Loucy (cell line): ENCODE data around the gene DNAJB9.

Experiments used
- H2AFZ ChIP-seq: fragments of 200-600 bp; sonication (generic); 2 replicates; pipeline ENCODE4 v1.6.0; 2016; ENCODE audit warnings: antibody characterized with exemption, mild to moderate bottlenecking, low read length, moderate library complexity
- H3F3A ChIP-seq: fragments of 200-600 bp; 2 replicates; pipeline ENCODE4 v1.6.0; 2016; ENCODE audit warnings: antibody characterized with exemption, low read depth, mild to moderate bottlenecking
- H3K27me3 ChIP-seq: fragments of 200-600 bp; sonication (generic); 2 replicates; pipeline ENCODE4 v1.6.1; 2014; ENCODE audit warnings: low read length, mild to moderate bottlenecking; ENCODE audit not compliant: insufficient read depth, poor library complexity, severe bottlenecking
- H3K36me3 ChIP-seq: fragments of 200-600 bp; sonication (generic); 2 replicates; pipeline ENCODE4 v1.6.1; 2016; ENCODE audit warnings: low read length; ENCODE audit not compliant: insufficient read depth
- H3K4me1 ChIP-seq: fragments of 200-600 bp; sonication (generic); 2 replicates; pipeline ENCODE4 v1.5.1; 2014; ENCODE audit warnings: low read length, mild to moderate bottlenecking; ENCODE audit not compliant: insufficient read depth, poor library complexity, severe bottlenecking
- H3K4me2 ChIP-seq: fragments of 200-600 bp; sonication (generic); 2 replicates; pipeline ENCODE4 v1.6.0; 2014; ENCODE audit warnings: antibody characterized with exemption, low read length, low read depth, mild to moderate bottlenecking; ENCODE audit not compliant: poor library complexity, severe bottlenecking
- H3K4me3 ChIP-seq: fragments of 200-600 bp; sonication (generic); 2 replicates; pipeline ENCODE4 v1.5.1; 2014; ENCODE audit warnings: low read length, mild to moderate bottlenecking, mixed read lengths; ENCODE audit not compliant: poor library complexity, severe bottlenecking
- H3K79me2 ChIP-seq: fragments of 200-600 bp; sonication (generic); 2 replicates; pipeline ENCODE4 v1.6.1; 2014; ENCODE audit warnings: low read length; ENCODE audit not compliant: insufficient read depth
- H3K9ac ChIP-seq: fragments of 200-600 bp; sonication (generic); 2 replicates; pipeline ENCODE4 v1.6.0; 2014; ENCODE audit warnings: mild to moderate bottlenecking, low read depth, low read length, moderate library complexity; ENCODE audit not compliant: poor library complexity, severe bottlenecking
- H3K9me2 ChIP-seq: fragments of 200-600 bp; sonication (generic); replicated peaks from 2 replicates; pipeline ENCODE4 v1.6.1; 2016; ENCODE audit warnings: low read depth, low read length, mixed read lengths
- H3K9me3 ChIP-seq: fragments of 200-600 bp; sonication (generic); 2 replicates; pipeline ENCODE4 v1.6.1; 2014; ENCODE audit warnings: mild to moderate bottlenecking, antibody characterized with exemption, low read length, low read depth; ENCODE audit not compliant: insufficient read depth
- H4K20me1 ChIP-seq: fragments of 200-600 bp; sonication (generic); 2 replicates; pipeline ENCODE4 v1.6.0; 2014; ENCODE audit warnings: antibody characterized with exemption, low read length, mild to moderate bottlenecking; ENCODE audit not compliant: insufficient read depth, poor library complexity, severe bottlenecking
- EZH2phosphoT487 ChIP-seq: fragments of 200-600 bp; IDR thresholded peaks from 2 replicates; pipeline ENCODE4 v1.6.1; 2018; ENCODE audit warnings: antibody characterized with exemption, mild to moderate bottlenecking, moderate library complexity, borderline replicate concordance
- TF ChIP-seq, protein P1 (sequence below): fragments of 200-600 bp; sonication (generic); conservative IDR thresholded peaks from 2 replicates; pipeline ENCODE4 v1.5.1; 2014; ENCODE audit warnings: mild to moderate bottlenecking, antibody characterized with exemption, low read length

Gene DNAJB9

GRCh38 chr7:108614896-108615295, 45.2 kb downstream of the DNAJB9 start:
- H3K9me3 ChIP-seq = no peaks in the 10 kb centered on the region
- H4K20me1 ChIP-seq = no peaks in the 10 kb centered on the region
- H3K79me2 ChIP-seq = no peaks in the 10 kb centered on the region
- no peaks in the 10 kb centered on the region for H3F3A ChIP-seq
- TF ChIP-seq, protein P1, sequence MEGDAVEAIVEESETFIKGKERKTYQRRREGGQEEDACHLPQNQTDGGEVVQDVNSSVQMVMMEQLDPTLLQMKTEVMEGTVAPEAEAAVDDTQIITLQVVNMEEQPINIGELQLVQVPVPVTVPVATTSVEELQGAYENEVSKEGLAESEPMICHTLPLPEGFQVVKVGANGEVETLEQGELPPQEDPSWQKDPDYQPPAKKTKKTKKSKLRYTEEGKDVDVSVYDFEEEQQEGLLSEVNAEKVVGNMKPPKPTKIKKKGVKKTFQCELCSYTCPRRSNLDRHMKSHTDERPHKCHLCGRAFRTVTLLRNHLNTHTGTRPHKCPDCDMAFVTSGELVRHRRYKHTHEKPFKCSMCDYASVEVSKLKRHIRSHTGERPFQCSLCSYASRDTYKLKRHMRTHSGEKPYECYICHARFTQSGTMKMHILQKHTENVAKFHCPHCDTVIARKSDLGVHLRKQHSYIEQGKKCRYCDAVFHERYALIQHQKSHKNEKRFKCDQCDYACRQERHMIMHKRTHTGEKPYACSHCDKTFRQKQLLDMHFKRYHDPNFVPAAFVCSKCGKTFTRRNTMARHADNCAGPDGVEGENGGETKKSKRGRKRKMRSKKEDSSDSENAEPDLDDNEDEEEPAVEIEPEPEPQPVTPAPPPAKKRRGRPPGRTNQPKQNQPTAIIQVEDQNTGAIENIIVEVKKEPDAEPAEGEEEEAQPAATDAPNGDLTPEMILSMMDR = no peak
- no peak for TF ChIP-seq EZH2phosphoT487
- H3K9ac ChIP-seq = no peak overlapping the region
- H3K9me2 ChIP-seq = no peaks in the 10 kb centered on the region
- no peak overlapping the region for H2AFZ ChIP-seq
- no peaks in the 10 kb centered on the region for H3K4me1 ChIP-seq
- no peak overlapping the region for H3K4me3 ChIP-seq
- no peaks in the 10 kb centered on the region for H3K27me3 ChIP-seq
- H3K36me3 ChIP-seq = no peaks in the 10 kb centered on the region
- no peak overlapping the region for H3K4me2 ChIP-seq

DNA sequence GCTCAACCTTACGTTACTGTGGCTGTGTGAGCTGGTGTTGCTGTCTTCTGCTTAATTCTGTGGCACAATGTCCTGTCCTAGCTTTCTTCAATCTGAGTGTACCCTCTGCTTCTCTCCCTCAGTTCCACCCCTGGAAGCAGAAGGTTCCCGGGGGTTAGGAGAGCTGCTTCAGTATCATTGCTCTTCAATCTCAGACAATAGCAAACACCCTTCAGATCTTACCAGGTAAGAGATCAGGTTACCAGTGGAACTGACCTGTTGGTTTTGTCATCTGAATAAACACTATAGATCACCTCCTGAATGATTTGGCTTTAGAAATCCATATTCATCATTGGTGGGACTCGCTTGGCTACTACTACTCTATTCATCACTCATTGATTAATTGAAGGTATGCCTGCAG, 48.4 kb downstream of the DNAJB9 start:
- Histone ChIP-seq H3K9ac (no peak overlapping the region), H2AFZ (no peak overlapping the region), H3K36me3 (no peaks in the 10 kb centered on the region), H3K9me2 (no peaks in the 10 kb centered on the region), H3K4me2 (no peak overlapping the region), H3K9me3 (no peaks in the 10 kb centered on the region), H3F3A (no peaks in the 10 kb centered on the region), H3K4me3 (no peak overlapping the region), H3K79me2 (no peaks in the 10 kb centered on the region), H4K20me1 (no peaks in the 10 kb centered on the region), H3K27me3 (no peaks in the 10 kb centered on the region), H3K4me1 (no peaks in the 10 kb centered on the region)
- no peak for TF ChIP-seq EZH2phosphoT487
- TF ChIP-seq, protein P1 = no peak

- H3K4me2 ChIP-seq = no peak overlapping the region
- TF ChIP-seq, protein P1 = no peak
- no peak for TF ChIP-seq EZH2phosphoT487
- H2AFZ ChIP-seq = no peak overlapping the region
- no peaks in the 10 kb centered on the region for H3F3A ChIP-seq
- H3K36me3 ChIP-seq = no peaks in the 10 kb centered on the region
- no peak overlapping the region for H3K4me3 ChIP-seq
- H3K27me3 ChIP-seq = no peaks in the 10 kb centered on the region
- H3K79me2 ChIP-seq = no peaks in the 10 kb centered on the region
- no peaks in the 10 kb centered on the region for H3K9me2 ChIP-seq
- no peaks in the 10 kb centered on the region for H3K4me1 ChIP-seq
- no peaks in the 10 kb centered on the region for H3K9me3 ChIP-seq
- H3K9ac ChIP-seq = no peak overlapping the region
- no peaks in the 10 kb centered on the region for H4K20me1 ChIP-seq
These were observed 53.5 kb downstream of the DNAJB9 start for GRCh38 chr7:108623220-108623619.
